Measurements from ENCODE around the gene PCNT.
"Not testable (repeated sequence)": the region's sequence is repeated elsewhere in the genome, so short reads cannot be mapped to it uniquely, and the experiment has no call there.

Gene PCNT

GRCh38 chr21:46431448-46431847 lies 107.5 kb downstream of the PCNT start:
- no peak for DNase-seq

- no peak for DNase-seq
These were observed 108.0 kb downstream of the PCNT start for GRCh38 chr21:46431884-46432488.

- DNase-seq, result not testable (repeated sequence)
These were observed 109.2 kb downstream of the PCNT start for GRCh38 chr21:46433116-46433515.

- DNase-seq, result no peak
These were observed 110.5 kb downstream of the PCNT start for GRCh38 chr21:46434322-46434958.

GRCh38 chr21:46435786-46436227 lies 111.9 kb downstream of the PCNT start:
- DNase-seq, result no peak

GRCh38 chr21:46436621-46437020 lies 112.7 kb downstream of the PCNT start:
- DNase-seq, result no peak

GRCh38 chr21:46437096-46437498 lies 113.1 kb downstream of the PCNT start:
- no peak for DNase-seq

- DNase-seq, result no peak
These were observed 113.6 kb downstream of the PCNT start for GRCh38 chr21:46437511-46437910.

GRCh38 chr21:46438241-46438640 lies 114.3 kb downstream of the PCNT start:
- no peak for DNase-seq

GRCh38 chr21:46439906-46440305 lies 116.0 kb downstream of the PCNT start:
- DNase-seq, result no peak

- no peak for DNase-seq
These were observed 117.4 kb downstream of the PCNT start for GRCh38 chr21:46441331-46441730.

- no peak for DNase-seq
These were observed 118.1 kb downstream of the PCNT start for GRCh38 chr21:46441961-46442498.

- DNase-seq, result no peak
These were observed 119.0 kb downstream of the PCNT start for GRCh38 chr21:46442938-46443337.

- DNase-seq, result no peak
These were observed 120.0 kb downstream of the PCNT start for GRCh38 chr21:46443910-46444309.

GRCh38 chr21:46448108-46448507 lies 124.2 kb downstream of the PCNT start:
- no peak for DNase-seq

GRCh38 chr21:46448855-46449254 lies 124.9 kb downstream of the PCNT start:
- not testable (repeated sequence) for DNase-seq

- DNase-seq, result no peak
These were observed 128.8 kb downstream of the PCNT start for GRCh38 chr21:46452710-46453109.

GRCh38 chr21:46454142-46454541 lies 130.2 kb downstream of the PCNT start:
- DNase-seq, result no peak

GRCh38 chr21:46454634-46455390 lies 130.9 kb downstream of the PCNT start:
- DNase-seq, result no peak

- DNase-seq, result no peak
These were observed 131.8 kb downstream of the PCNT start for GRCh38 chr21:46455575-46456385.

GRCh38 chr21:46456750-46457149 lies 132.8 kb downstream of the PCNT start:
- DNase-seq, result no peak

GRCh38 chr21:46457801-46458314 lies 133.9 kb downstream of the PCNT start:
- no peak for DNase-seq

Measured in NCI-H446 treated with DMSO at 0.1 percent for 48 hours (cell line).